Ascending aorta (tissue), 2 donors: Measurements from ENCODE around the gene MAP7D1. TPM values are rescaled to one million over a fixed set of nuclear protein-coding genes. Genes with fewer than 3 reads are reported as not detected.

Experiments used
- DNase-seq, 2 donors: peaks; one replicate each; pipeline ENCODE4 v3.0.0-alpha.2; 2019; ENCODE audit warnings: low spot score in 2 of 2
- H3K27ac ChIP-seq, 2 donors: fragments of 200-600 bp; sonication (generic); one replicate each; pipeline ENCODE4 v1.5.1; 2016 to 2017; ENCODE audit warnings: mild to moderate bottlenecking in 1 of 2
- H3K27me3 ChIP-seq: fragments of 200-600 bp; sonication (generic); one replicate; pipeline ENCODE4 v1.5.1; 2017
- H3K36me3 ChIP-seq, 2 donors: fragments of 200-600 bp; sonication (generic); one replicate each; pipeline ENCODE4 v1.5.1; 2016
- H3K4me1 ChIP-seq, 2 donors: fragments of 200-600 bp; sonication (generic); one replicate each; pipeline ENCODE4 v1.5.1; 2016 to 2017; ENCODE audit warnings: mild to moderate bottlenecking in 1 of 2
- H3K4me3 ChIP-seq, 2 donors: fragments of 200-600 bp; sonication (generic); one replicate each; pipeline ENCODE4 v1.5.1; 2016 to 2017; ENCODE audit warnings: mild to moderate bottlenecking in 1 of 2
- H3K9me3 ChIP-seq, 2 donors: fragments of 200-600 bp; sonication (generic); one replicate each; pipeline ENCODE4 v1.5.1; 2016
- CTCF ChIP-seq, 3 experiments: fragments of 200-600 bp in 2 of 3; fragments of 450-650 bp in 1 of 3; sonication (generic) in 2 of 3; IDR thresholded peaks; one replicate each; pipeline ENCODE4 v1.5.1; 2016 to 2019; ENCODE audit warnings: antibody characterized with exemption in 3 of 3, mild to moderate bottlenecking in 1 of 3, moderate library complexity in 1 of 3
- intact Hi-C: fragments of 100-400 bp; cut with DNase I; formaldehyde crosslinking; loops from one replicate; pipeline ENCODE4 v1.15.1; 2023
- total RNA-seq: library from RNA; depleted of rRNA; stranded (reverse); fragments of >200 nt; gene quantifications from one replicate; pipeline ENCODE4 v1.1.0, GENCODE V29; 2016

The MAP7D1 gene
- total RNA-seq, 1 donor from 2014 or later, result 209 TPM

DNA sequence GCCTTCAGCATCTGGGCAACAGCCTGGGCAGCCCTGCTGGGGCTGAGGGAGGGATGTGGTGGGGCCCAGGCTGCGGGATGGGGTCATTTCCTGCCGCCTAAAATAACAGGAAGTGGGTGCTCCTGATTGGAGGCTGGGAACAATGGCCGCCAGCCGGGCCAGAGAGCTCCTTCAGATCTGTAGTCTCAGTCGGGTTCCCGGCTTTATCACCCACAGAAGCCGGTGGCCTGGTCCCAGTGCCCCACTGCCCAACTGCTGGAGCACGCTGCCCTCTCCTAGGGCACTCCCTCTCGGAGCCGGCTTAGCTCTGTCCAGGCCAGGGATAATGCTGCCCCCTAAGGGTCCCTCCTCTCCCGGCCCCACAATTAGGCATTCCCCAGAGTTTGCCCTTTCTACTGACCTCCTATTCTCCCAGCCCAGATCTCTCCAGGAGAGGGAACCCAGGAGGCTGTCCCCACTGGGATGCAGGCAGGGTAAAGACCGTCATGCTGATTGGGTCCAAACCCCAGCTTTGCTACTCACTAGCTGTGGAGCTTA is 5.1 kb downstream of the MAP7D1 start:
- intact Hi-C loops, result no loop called here
- H3K4me3 ChIP-seq, result peak overlapping the region; percentile 41 to 63
- DNase-seq, result peak in 1 of 2 donors; percentile 84
- peaks cover 0 to 2% of the 10 kb centered on the region in 2 donors for H3K36me3 ChIP-seq
- H3K27ac ChIP-seq, result peak overlapping the region; percentile 90 to 100
- no peaks in the 10 kb centered on the region for H3K27me3 ChIP-seq
- H3K4me1 ChIP-seq, result peaks cover 36 to 47% of the 10 kb centered on the region in 2 donors
- TF ChIP-seq CTCF (IDR thresholded peaks at IDR 0.05), result peak in 1 of 3 experiments; percentile 39
- H3K9me3 ChIP-seq, result no peaks in the 10 kb centered on the region

DNA sequence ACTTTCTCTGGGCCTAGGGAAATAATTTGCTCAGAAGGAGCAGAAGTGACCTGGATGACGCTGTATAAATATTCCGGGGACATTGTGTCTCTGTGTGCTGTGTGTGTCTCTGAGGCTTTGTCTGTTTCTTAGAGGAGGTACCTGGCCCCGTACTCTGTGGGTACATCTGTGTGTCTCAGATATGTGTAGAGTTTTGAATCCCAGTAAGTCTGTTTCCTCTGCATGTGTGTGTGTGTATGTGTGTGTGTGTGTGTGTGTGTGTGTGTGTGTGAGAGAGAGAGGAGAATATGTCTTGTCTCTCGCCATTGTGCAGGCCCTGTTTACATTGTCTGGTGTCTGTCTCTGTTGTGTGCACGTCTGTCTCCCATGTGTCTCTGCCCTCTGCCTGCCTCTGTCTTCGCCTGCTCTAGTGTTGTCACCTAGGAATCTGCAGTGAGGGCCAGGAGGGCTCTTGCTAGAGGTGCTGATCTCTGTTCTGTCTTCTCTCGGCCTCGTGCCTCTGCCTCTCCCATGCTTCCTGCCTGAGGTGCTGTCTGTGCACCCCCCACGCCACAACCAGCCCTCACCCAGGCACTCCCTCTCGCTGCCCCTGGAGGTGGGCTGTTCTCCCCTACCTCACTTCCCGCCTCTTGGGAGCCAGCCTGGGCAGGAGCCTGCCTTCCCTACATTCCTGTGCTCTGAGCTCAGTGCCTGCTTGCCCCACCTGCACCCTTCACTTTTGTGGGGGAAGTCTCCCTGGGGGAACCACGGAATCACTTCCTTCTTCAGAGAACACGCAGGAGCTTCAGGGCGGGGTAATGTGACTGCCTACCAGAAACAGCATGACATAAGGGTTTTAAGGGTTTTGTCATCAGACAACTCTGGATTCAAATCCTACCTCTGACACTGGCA is 5.9 kb downstream of the MAP7D1 start:
- Histone ChIP-seq H3K9me3 (no peaks in the 10 kb centered on the region), H3K36me3 (no peaks in the 10 kb centered on the region), H3K4me3 (peak overlapping the region; percentile 41 to 63), H3K27me3 (no peaks in the 10 kb centered on the region), H3K4me1 (peaks cover 36 to 47% of the 10 kb centered on the region in 2 donors), H3K27ac (peak overlapping the region; percentile 90 to 100)
- intact Hi-C loops, result no loop called here
- TF ChIP-seq CTCF (IDR thresholded peaks at IDR 0.05), result no peak
- peak in 1 of 2 donors; percentile 41 for DNase-seq

DNA sequence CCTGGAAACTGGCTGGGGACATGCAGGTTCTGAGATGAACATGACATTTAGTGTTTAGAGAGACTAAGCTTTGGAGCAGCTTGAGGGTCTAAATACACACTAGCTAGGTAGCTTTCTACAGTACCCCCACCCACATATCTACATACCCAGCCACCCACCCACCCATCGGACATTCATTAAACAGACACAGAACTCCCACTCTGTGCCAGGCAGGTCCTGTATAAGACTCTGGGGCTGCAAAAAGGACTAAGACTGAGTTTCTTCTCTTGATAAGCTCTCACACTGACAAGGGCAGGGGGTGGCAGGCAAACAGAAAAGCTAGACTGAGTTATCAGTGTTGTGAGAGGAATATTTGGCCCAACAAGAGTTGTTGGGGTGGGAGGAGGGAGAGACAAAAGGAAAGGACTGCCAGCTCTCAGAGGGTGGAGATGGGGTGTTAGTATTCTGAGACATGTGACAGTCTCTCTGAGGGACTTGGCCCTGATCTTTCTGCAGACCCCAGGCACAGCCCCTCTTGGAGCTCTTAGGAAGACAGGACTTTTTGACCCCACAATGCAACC is 6.8 kb downstream of the MAP7D1 start:
- intact Hi-C loops, result no loop called here
- H3K4me1 ChIP-seq, result peaks cover 33 to 51% of the 10 kb centered on the region in 2 donors
- peak overlapping the region; percentile 90 to 100 for H3K27ac ChIP-seq
- no peak overlapping the region for H3K4me3 ChIP-seq
- no peaks in the 10 kb centered on the region for H3K9me3 ChIP-seq
- no peaks in the 10 kb centered on the region for H3K27me3 ChIP-seq
- TF ChIP-seq CTCF (IDR thresholded peaks at IDR 0.05), result no peak
- DNase-seq, result no peak
- H3K36me3 ChIP-seq, result peaks cover 0 to 3% of the 10 kb centered on the region in 2 donors

DNA sequence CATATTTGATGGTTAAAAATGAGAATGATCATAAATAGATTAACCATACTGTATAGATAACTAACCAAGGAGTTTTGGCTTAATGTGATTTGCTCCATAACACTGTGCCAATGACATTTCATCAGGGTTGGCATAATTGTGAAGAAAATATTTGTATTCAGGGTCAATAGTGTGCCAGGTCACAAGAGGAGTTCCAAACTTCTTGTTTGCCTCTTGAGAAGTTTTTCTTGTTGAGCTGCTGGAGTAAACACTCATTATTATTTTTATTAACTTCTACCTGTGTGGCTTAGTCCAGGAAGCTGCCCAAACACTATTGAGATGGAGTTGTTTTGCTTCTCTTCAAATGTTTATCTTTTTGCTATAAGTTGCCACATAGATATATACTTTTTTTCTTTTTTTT is 7.5 kb downstream of the MAP7D1 start:
- DNase-seq, result no peak
- H3K27ac ChIP-seq, result peak overlapping the region in 1 of 2 donors; percentile 100
- H3K4me1 ChIP-seq, result peaks cover 26 to 47% of the 10 kb centered on the region in 2 donors
- H3K4me3 ChIP-seq, result no peak overlapping the region
- intact Hi-C loops, result no loop called here
- peaks cover 0 to 6% of the 10 kb centered on the region in 2 donors for H3K36me3 ChIP-seq
- no peaks in the 10 kb centered on the region for H3K27me3 ChIP-seq
- H3K9me3 ChIP-seq, result no peaks in the 10 kb centered on the region
- TF ChIP-seq CTCF (IDR thresholded peaks at IDR 0.05), result no peak

GRCh38 chr1:36164361-36164760 is 8.4 kb downstream of the MAP7D1 start:
- no peaks in the 10 kb centered on the region for H3K9me3 ChIP-seq
- peaks cover 18 to 40% of the 10 kb centered on the region in 2 donors for H3K4me1 ChIP-seq
- H3K4me3 ChIP-seq, result no peak overlapping the region
- H3K36me3 ChIP-seq, result peaks cover 0 to 6% of the 10 kb centered on the region in 2 donors
- no peak for DNase-seq
- intact Hi-C loops, result no loop called here
- TF ChIP-seq CTCF (IDR thresholded peaks at IDR 0.05), result no peak
- no peaks in the 10 kb centered on the region for H3K27me3 ChIP-seq
- H3K27ac ChIP-seq, result peak overlapping the region in 1 of 2 donors; percentile 10
